HepG2 (cell line): Measurements from ENCODE around the gene WDR54. TPM values are rescaled to one million over a fixed set of nuclear protein-coding genes. Genes with fewer than 3 reads are reported as not detected.
A peak's percentile ranks its signal among the peaks of the same experiment; 100 is the strongest.

Experiments
- ARHGAP35 ChIP-seq: sonication (generic); formaldehyde crosslinking; IDR thresholded peaks from 2 replicates; pipeline ENCODE4 v1.9.0; 2022; ENCODE audit warnings: mild to moderate bottlenecking, inconsistent platforms, moderate library complexity, missing genetic modification reagents, borderline replicate concordance
- ASH2L ChIP-seq: fragments of 300-600, 200-600 bp; sonication (generic); IDR thresholded peaks from 2 replicates; pipeline ENCODE4 v1.7.0; 2017; ENCODE audit warnings: low read depth, mild to moderate bottlenecking, moderate library complexity, mixed read lengths, low read length; ENCODE audit not compliant: insufficient read length
- DMAP1 ChIP-seq: IDR thresholded peaks from 2 replicates; pipeline ENCODE4 v1.6.1; 2016
- DPF2 ChIP-seq: sonication (generic); formaldehyde crosslinking; IDR thresholded peaks from 2 replicates; pipeline ENCODE4 v1.4.0; 2020; ENCODE audit warnings: mild to moderate bottlenecking, low read depth, missing genetic modification reagents, borderline replicate concordance
- GLI4 ChIP-seq: sonication (generic); formaldehyde crosslinking; IDR thresholded peaks from 2 replicates; pipeline ENCODE4 v1.5.1; 2020; ENCODE audit warnings: missing genetic modification reagents, mild to moderate bottlenecking, moderate library complexity, borderline replicate concordance
- GTF3A ChIP-seq: sonication (generic); formaldehyde crosslinking; conservative IDR thresholded peaks from 2 replicates; pipeline ENCODE4 v1.4.0; 2020; ENCODE audit warnings: mild to moderate bottlenecking, missing genetic modification reagents
- HNRNPL ChIP-seq: fragments of 200-400 bp; formaldehyde crosslinking; IDR thresholded peaks from 2 replicates; pipeline ENCODE4 v1.6.1; 2017; ENCODE audit warnings: mild to moderate bottlenecking, low read depth, low read length
- JUNB ChIP-seq: sonication (generic); formaldehyde crosslinking; IDR thresholded peaks from 2 replicates; pipeline ENCODE4 v1.8.0; 2022; ENCODE audit warnings: missing genetic modification reagents, mild to moderate bottlenecking, borderline replicate concordance
- MAZ ChIP-seq, 2 experiments: sonication (generic) in 1 of 2; formaldehyde crosslinking in 1 of 2; IDR thresholded peaks; 2 replicates each; pipeline versions ENCODE4 v1.5.0 to v1.6.1; 2012 to 2020; ENCODE audit warnings: low read depth in 2 of 2, mild to moderate bottlenecking in 2 of 2, borderline replicate concordance in 1 of 2, improper control_type of control experiment in 1 of 2, low read length in 1 of 2, missing genetic modification reagents in 1 of 2, moderate library complexity in 1 of 2
- NAIF1 ChIP-seq: sonication (generic); formaldehyde crosslinking; IDR thresholded peaks from 2 replicates; pipeline ENCODE4 v1.5.0; 2020; ENCODE audit warnings: mild to moderate bottlenecking, missing genetic modification reagents, borderline replicate concordance
- NCOR1 ChIP-seq: fragments of 200-600 bp; sonication (generic); IDR thresholded peaks from 2 replicates; pipeline ENCODE4 v1.7.0; 2017; ENCODE audit warnings: antibody characterized with exemption, low read length, borderline replicate concordance
- NFYB ChIP-seq: sonication (generic); formaldehyde crosslinking; IDR thresholded peaks from 2 replicates; pipeline ENCODE4 v1.4.0; 2020; ENCODE audit warnings: missing genetic modification reagents
- PRPF4 ChIP-seq: fragments of 200-400 bp; formaldehyde crosslinking; IDR thresholded peaks from 2 replicates; pipeline ENCODE4 v1.6.1; 2016; ENCODE audit warnings: low read length, low read depth; ENCODE audit not compliant: poor library complexity, severe bottlenecking
- RELA ChIP-seq: sonication (generic); formaldehyde crosslinking; IDR thresholded peaks from 2 replicates; pipeline ENCODE4 v1.4.0; 2020; ENCODE audit warnings: missing genetic modification reagents
- RFXAP ChIP-seq: sonication (generic); formaldehyde crosslinking; IDR thresholded peaks from 2 replicates; pipeline ENCODE4 v1.4.0; 2020; ENCODE audit warnings: missing genetic modification reagents, borderline replicate concordance
- RNF2 ChIP-seq: fragments of 450-650 bp; conservative IDR thresholded peaks from 2 replicates; pipeline ENCODE4 v1.6.1; 2016; ENCODE audit warnings: low read depth
- SP5 ChIP-seq: IDR thresholded peaks from 2 replicates; pipeline ENCODE4 v1.6.1; 2016; ENCODE audit warnings: low read depth, borderline replicate concordance
- THYN1 ChIP-seq: sonication (generic); formaldehyde crosslinking; IDR thresholded peaks from 2 replicates; pipeline ENCODE4 v1.8.1; 2023; ENCODE audit warnings: low read depth, mild to moderate bottlenecking, moderate library complexity, missing genetic modification reagents, borderline replicate concordance
- ZFP62 ChIP-seq: sonication (generic); formaldehyde crosslinking; IDR thresholded peaks from 2 replicates; pipeline ENCODE4 v1.4.0; 2020; ENCODE audit warnings: missing genetic modification reagents
- ZNF180 ChIP-seq: sonication (generic); formaldehyde crosslinking; IDR thresholded peaks from 2 replicates; pipeline ENCODE4 v1.4.0; 2020; ENCODE audit warnings: low read depth, missing genetic modification reagents, borderline replicate concordance
- ZNF263 ChIP-seq: sonication (generic); formaldehyde crosslinking; IDR thresholded peaks from 2 replicates; pipeline ENCODE4 v1.4.0; 2020; ENCODE audit warnings: missing genetic modification reagents
- ZNF670 ChIP-seq: sonication (generic); formaldehyde crosslinking; IDR thresholded peaks from 2 replicates; pipeline ENCODE4 v1.8.0; 2022; ENCODE audit warnings: mild to moderate bottlenecking, missing genetic modification reagents, borderline replicate concordance
- polyA plus RNA-seq, 8 experiments: library from polyadenylated mRNA; depleted of rRNA in 3 of 8; stranded (reverse) in 7 of 8; unstranded in 1 of 8; fragments of >200 nt; fragmentation: Illumina TruSeq in 4 of 8; extraction: Trizol in 4 of 8; gene quantifications; 2 replicates each; pipeline versions ENCODE4 v1.2.1 to v1.2.3, GENCODE V29; 2011 to 2016; ENCODE audit warnings: low read depth in 4 of 8, missing spikeins in 1 of 8, mixed read lengths in 1 of 8; ENCODE audit not compliant: insufficient read depth in 1 of 8
- total RNA-seq, 5 experiments: library from RNA; depleted of rRNA; stranded (reverse); fragments of >200 nt; fragmentation: Illumina TruSeq; extraction: Trizol; gene quantifications; 2 replicates each; pipeline ENCODE4 v1.2.3, GENCODE V29; 2016; ENCODE audit warnings: low read depth in 1 of 5
- TF ChIP-seq, protein P1 (sequence below): fragments of 450-650 bp; IDR thresholded peaks from 2 replicates; pipeline ENCODE4 v1.6.1; 2016
- TF ChIP-seq, protein P2 (sequence below): sonication (generic); formaldehyde crosslinking; IDR thresholded peaks from 2 replicates; pipeline ENCODE4 v1.8.1; 2023; ENCODE audit warnings: mild to moderate bottlenecking, moderate library complexity, missing genetic modification reagents
- TF ChIP-seq, protein P3 (sequence below): IDR thresholded peaks from 2 replicates; pipeline ENCODE4 v1.6.1; 2016; ENCODE audit warnings: low read depth

The WDR54 gene
- total and polyA plus RNA-seq, 2 of the 13 experiments (the other 11 are each of a cell fraction or from before 2014, with no cell fraction given): 2.0 to 17.3 TPM

DNA sequence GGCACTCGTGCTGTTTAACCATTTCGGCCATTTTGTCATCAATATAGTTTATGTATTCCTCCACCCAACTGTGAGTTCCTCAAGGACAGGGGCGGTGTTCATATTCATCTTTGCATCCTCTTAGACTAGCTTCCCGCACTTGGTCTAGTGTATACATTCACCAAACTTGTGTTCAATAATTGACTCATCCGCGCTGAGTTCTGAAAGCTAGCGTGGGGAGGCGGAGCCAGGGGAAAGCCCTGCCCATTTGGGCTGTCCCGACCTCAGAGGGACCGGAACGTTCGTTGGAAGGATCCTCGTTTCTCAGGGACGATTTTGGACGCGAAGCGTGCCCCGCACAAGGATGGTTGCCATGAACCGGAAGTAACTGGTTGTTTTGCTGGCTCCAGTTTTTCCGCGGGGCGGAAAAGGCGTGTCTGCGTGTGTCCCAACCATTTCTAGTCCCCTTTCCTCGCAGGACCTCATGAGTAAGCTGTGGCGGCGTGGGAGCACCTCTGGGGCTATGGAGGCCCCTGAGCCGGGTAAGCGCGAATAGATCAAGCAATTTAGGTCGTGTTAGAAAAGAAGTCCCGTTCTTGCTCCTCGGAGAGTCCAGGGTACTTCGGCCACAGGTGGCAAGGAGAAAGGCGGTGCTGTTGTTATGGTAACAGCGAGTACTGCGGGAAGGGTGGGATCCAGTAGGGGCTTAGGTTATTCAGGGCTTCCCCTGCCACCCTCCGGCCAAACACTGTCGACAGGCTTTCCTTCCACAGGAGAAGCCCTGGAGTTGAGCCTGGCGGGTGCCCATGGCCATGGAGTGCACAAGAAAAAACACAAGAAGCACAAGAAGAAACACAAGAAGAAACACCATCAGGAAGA, 33.4 kb downstream of the WDR54 start, which contains the start of gene INO80B (continued):
- peak; percentile 91 for TF ChIP-seq ZNF263
- TF ChIP-seq NCOR1: peak; percentile 83; the same call in 1 of the 2 replicates
- TF ChIP-seq RELA (CRISPR knock-in tag): peak; percentile 96
- TF ChIP-seq ASH2L: peak; percentile 98
- TF ChIP-seq NAIF1 (CRISPR knock-in tag): peak; percentile 96
- TF ChIP-seq, protein P1, sequence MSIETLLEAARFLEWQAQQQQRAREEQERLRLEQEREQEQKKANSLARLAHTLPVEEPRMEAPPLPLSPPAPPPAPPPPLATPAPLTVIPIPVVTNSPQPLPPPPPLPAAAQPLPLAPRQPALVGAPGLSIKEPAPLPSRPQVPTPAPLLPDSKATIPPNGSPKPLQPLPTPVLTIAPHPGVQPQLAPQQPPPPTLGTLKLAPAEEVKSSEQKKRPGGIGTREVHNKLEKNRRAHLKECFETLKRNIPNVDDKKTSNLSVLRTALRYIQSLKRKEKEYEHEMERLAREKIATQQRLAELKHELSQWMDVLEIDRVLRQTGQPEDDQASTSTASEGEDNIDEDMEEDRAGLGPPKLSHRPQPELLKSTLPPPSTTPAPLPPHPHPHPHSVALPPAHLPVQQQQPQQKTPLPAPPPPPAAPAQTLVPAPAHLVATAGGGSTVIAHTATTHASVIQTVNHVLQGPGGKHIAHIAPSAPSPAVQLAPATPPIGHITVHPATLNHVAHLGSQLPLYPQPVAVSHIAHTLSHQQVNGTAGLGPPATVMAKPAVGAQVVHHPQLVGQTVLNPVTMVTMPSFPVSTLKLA: peak; percentile 83
- TF ChIP-seq ZNF670 (CRISPR knock-in tag): peak; percentile 98
- TF ChIP-seq HNRNPL: 0 out of 2 replicates have a peak, but pooled peaks have one; percentile 44
- TF ChIP-seq ZFP62 (CRISPR knock-in tag): no peak
- peak; percentile 70; the same call in 1 of the 2 replicates for TF ChIP-seq MAZ (IDR thresholded peaks at IDR 0.05; ENCODE audit: borderline replicate concordance, low read depth, low read length)
- peak; percentile 96 for TF ChIP-seq MAZ (CRISPR knock-in tag; IDR thresholded peaks at IDR 0.05; ENCODE audit: low read depth)
- TF ChIP-seq, protein P2, sequence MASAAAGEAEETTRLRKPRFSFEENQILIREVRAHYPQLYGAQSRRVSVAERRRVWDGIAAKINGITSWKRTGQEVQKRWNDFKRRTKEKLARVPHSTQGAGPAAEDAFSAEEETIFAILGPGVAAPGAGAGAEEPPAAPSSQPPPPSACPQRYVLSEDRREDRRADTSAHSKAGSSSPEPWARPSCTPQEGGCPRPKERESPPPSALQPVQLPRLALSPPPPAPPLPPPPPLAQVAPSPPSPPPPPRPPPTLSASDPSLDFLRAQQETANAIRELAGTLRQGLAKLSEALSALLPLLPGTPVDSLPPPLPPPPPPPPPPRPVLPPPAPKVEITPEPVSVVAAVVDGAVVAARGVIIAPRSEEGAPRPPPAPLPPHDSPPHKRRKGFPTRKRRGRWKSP (CRISPR knock-in tag): peak; percentile 98
- peak; percentile 67 for TF ChIP-seq NFYB
- 0 out of 2 replicates have a peak, but pooled peaks have one; percentile 59 for TF ChIP-seq RNF2
- TF ChIP-seq GTF3A: peak; percentile 85; the same call in 1 of the 2 replicates
- no peak for TF ChIP-seq JUNB
- TF ChIP-seq ARHGAP35 (CRISPR knock-in tag): 0 out of 2 replicates have a peak, but pooled peaks have one; percentile 68
- TF ChIP-seq GLI4 (CRISPR knock-in tag): peak; percentile 76
- peak; percentile 90 for TF ChIP-seq DMAP1 (CRISPR knock-in tag)
- no peak for TF ChIP-seq ZNF180 (CRISPR knock-in tag)
- peak; percentile 94 for TF ChIP-seq SP5 (CRISPR knock-in tag)
- TF ChIP-seq THYN1 (CRISPR knock-in tag): no peak; the same call in 1 of the 2 replicates
- peak; percentile 67 for TF ChIP-seq PRPF4
- TF ChIP-seq RFXAP (CRISPR knock-in tag): peak; percentile 81; the same call in 1 of the 2 replicates
- TF ChIP-seq, protein P3, sequence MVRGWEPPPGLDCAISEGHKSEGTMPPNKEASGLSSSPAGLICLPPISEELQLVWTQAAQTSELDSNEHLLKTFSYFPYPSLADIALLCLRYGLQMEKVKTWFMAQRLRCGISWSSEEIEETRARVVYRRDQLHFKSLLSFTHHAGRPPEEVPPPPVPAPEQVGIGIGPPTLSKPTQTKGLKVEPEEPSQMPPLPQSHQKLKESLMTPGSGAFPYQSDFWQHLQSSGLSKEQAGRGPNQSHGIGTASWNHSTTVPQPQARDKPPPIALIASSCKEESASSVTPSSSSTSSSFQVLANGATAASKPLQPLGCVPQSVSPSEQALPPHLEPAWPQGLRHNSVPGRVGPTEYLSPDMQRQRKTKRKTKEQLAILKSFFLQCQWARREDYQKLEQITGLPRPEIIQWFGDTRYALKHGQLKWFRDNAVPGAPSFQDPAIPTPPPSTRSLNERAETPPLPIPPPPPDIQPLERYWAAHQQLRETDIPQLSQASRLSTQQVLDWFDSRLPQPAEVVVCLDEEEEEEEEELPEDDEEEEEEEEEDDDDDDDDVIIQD (CRISPR knock-in tag): peak; percentile 73
- no peak for TF ChIP-seq DPF2 (CRISPR knock-in tag)
